ENCODE results near the gene ORC5. TPM values are rescaled to one million over a fixed set of nuclear protein-coding genes. Genes with fewer than 3 reads are reported as not detected.

Gene ORC5
- total and polyA plus RNA-seq, 10 of the 15 experiments (the other 5 are each of a cell fraction or from before 2014, with no cell fraction given) = 14.8 to 58.6 (median 30.3) TPM

GRCh38 chr7:104252409-104253134 is 44.8 kb upstream of the ORC5 start:
- ChIA-PET POLR2A (no interaction called here), CTCF (interaction anchor here (1.1 to 4.3 kb wide), 4 partner anchors 16 to 673 kb away, joined by 3 to 19 read pairs (median 4); no protein-coding TSS in a partner anchor), RAD21 (ENCODE audit: unreplicated experiment) (interaction anchor here (1.2 kb wide), 1 partner anchor 21 kb away, joined by 3 read pairs; no protein-coding TSS in a partner anchor), SMC1A (ENCODE audit: uncharacterized antibody, unreplicated experiment) (no interaction called here)
- no peak for TF ChIP-seq IKZF2 (IDR thresholded peaks at IDR 0.05)
- peak in 2 of 3 experiments; percentile 2 to 10; a peak in 1 of 6 replicates for TF ChIP-seq CTCF (IDR thresholded peaks at IDR 0.05 in 2 of 3, conservative IDR thresholded peaks at IDR 0.05 in 1 of 3; ENCODE audit: control insufficient read depth in 2 of 3, extremely low read depth in 1 of 3, insufficient read depth in 1 of 3, low read depth in 3 of 3, low read length in 3 of 3)
- H3K27me3 ChIP-seq (replicated peaks in 1 of 2; ENCODE audit: control insufficient read depth in 2 of 2, insufficient read depth in 2 of 2, low read length in 1 of 2) = no peaks in the 10 kb centered on the region
- no peak overlapping the region for H2AFZ ChIP-seq (ENCODE audit: control insufficient read depth, low read depth, low read length)
- no peak for ATAC-seq
- no peaks in the 10 kb centered on the region for H3K4me1 ChIP-seq (ENCODE audit: control insufficient read depth, insufficient read depth, low read length)
- FAIRE-seq = no peak
- in situ Hi-C loops (cut with MboI) (no loop called here), intact Hi-C loops (cut with micrococcal nuclease; ENCODE audit: unreplicated experiment) (no loop called here)
- no peaks in the 10 kb centered on the region for H3K9me3 ChIP-seq (replicated peaks; ENCODE audit: control insufficient read depth, insufficient read depth, low read length)
- no peak overlapping the region for H3K4me3 ChIP-seq
- BruUV-seq (replicated peaks) = no TSS peak
- no peaks in the 10 kb centered on the region for H3K79me2 ChIP-seq (ENCODE audit: control insufficient read depth, insufficient read depth, low read length)
- no peaks in the 10 kb centered on the region for H3K36me3 ChIP-seq (ENCODE audit: control insufficient read depth in 2 of 2, insufficient read depth in 2 of 2, low read length in 1 of 2)
- no peaks in the 10 kb centered on the region for H4K20me1 ChIP-seq (ENCODE audit: control insufficient read depth, insufficient read depth)
- no peak overlapping the region for H3K4me2 ChIP-seq (ENCODE audit: control insufficient read depth, insufficient read depth)
- no peak overlapping the region for H3K27ac ChIP-seq (ENCODE audit: control insufficient read depth, insufficient read depth)
- no peak overlapping the region for H3K9ac ChIP-seq (ENCODE audit: control insufficient read depth, insufficient read depth, low read length)
- WGBS (ENCODE audit: insufficient coverage, insufficient replicate concordance, low lambda C conversion rate, missing lambda C conversion rate) = 1% methylated on average over 4 of the region's 4 CpGs
- no peak for DNase-seq (ENCODE audit: low read depth, low spot score)

- POLR2A ChIA-PET = no interaction called here
- in situ Hi-C loops (cut with MboI) = no loop called here
- TF ChIP-seq CEBPZ (IDR thresholded peaks at IDR 0.05; ENCODE audit: low read depth, low read length) (no peak), CHD1 (IDR thresholded peaks at IDR 0.05; ENCODE audit: low read depth, low read length) (no peak), TCF12 (IDR thresholded peaks at IDR 0.05; ENCODE audit: low read depth, low read length) (no peak), CTCF (IDR thresholded peaks at IDR 0.05 in 2 of 3, conservative IDR thresholded peaks at IDR 0.05 in 1 of 3; ENCODE audit: control insufficient read depth in 2 of 3, extremely low read depth in 1 of 3, insufficient read depth in 1 of 3, low read depth in 3 of 3, low read length in 3 of 3) (no peak), NR2F1 (conservative IDR thresholded peaks at IDR 0.05) (no peak), TCF3 (IDR thresholded peaks at IDR 0.05; ENCODE audit: borderline replicate concordance, insufficient read depth, low read depth, low read length) (no peak), CHD4 (IDR thresholded peaks at IDR 0.05) (no peak)
Measured at GRCh38 chr7:104242638-104243037, 34.8 kb upstream of the ORC5 start.

More at GRCh38 chr7:104242638-104243037, 34.8 kb upstream of the ORC5 start:
- H3K4me2 ChIP-seq (ENCODE audit: control insufficient read depth, insufficient read depth) = no peak overlapping the region
- no peaks in the 10 kb centered on the region for H3K4me1 ChIP-seq (ENCODE audit: control insufficient read depth, insufficient read depth, low read length)
- no peak overlapping the region for H3K4me3 ChIP-seq
- H4K20me1 ChIP-seq (ENCODE audit: control insufficient read depth, insufficient read depth) = no peaks in the 10 kb centered on the region
- intact Hi-C loops (cut with micrococcal nuclease; ENCODE audit: unreplicated experiment) = loop anchor here (10.0 kb wide), 1 partner anchor 142 kb away; no protein-coding TSS in a partner anchor
- ChIA-PET SMC1A (ENCODE audit: uncharacterized antibody, unreplicated experiment) (no interaction called here), CTCF (no interaction called here), RAD21 (ENCODE audit: unreplicated experiment) (no interaction called here)
- no peaks in the 10 kb centered on the region for H3K79me2 ChIP-seq (ENCODE audit: control insufficient read depth, insufficient read depth, low read length)
- BruUV-seq (replicated peaks) = no TSS peak
- H3K36me3 ChIP-seq (ENCODE audit: control insufficient read depth in 2 of 2, insufficient read depth in 2 of 2, low read length in 1 of 2) = no peaks in the 10 kb centered on the region
- H3K27ac ChIP-seq (ENCODE audit: control insufficient read depth, insufficient read depth) = no peak overlapping the region
- DNase-seq (ENCODE audit: low read depth, low spot score) (no peak), ATAC-seq (no peak), FAIRE-seq (no peak)
- WGBS (ENCODE audit: insufficient coverage, insufficient replicate concordance, low lambda C conversion rate, missing lambda C conversion rate) = 24% methylated on average over 3 of the region's 3 CpGs
- H3K27me3 ChIP-seq (replicated peaks in 1 of 2; ENCODE audit: control insufficient read depth in 2 of 2, insufficient read depth in 2 of 2, low read length in 1 of 2) = no peaks in the 10 kb centered on the region
- H2AFZ ChIP-seq (ENCODE audit: control insufficient read depth, low read depth, low read length) = no peak overlapping the region
- no peak overlapping the region for H3K9ac ChIP-seq (ENCODE audit: control insufficient read depth, insufficient read depth, low read length)
- no peaks in the 10 kb centered on the region for H3K9me3 ChIP-seq (replicated peaks; ENCODE audit: control insufficient read depth, insufficient read depth, low read length)
